ENCODE results near the gene RRAS.

Gene RRAS

GRCh38 chr19:49657493-49658138, 17.7 kb upstream of the RRAS start:
- in situ Hi-C loops (cut with HindIII; ENCODE audit: low pct_ligation_motif_present, low pct_unique_long_range_greater_than_20kb, low sequenced_read_pairs): no loop called here
- DNase-seq: no peak

- DNase-seq: no peak
- in situ Hi-C loops (cut with HindIII; ENCODE audit: low pct_ligation_motif_present, low pct_unique_long_range_greater_than_20kb, low sequenced_read_pairs): no loop called here
Measured at GRCh38 chr19:49656456-49657109, 16.6 kb upstream of the RRAS start.

- in situ Hi-C loops (cut with HindIII; ENCODE audit: low pct_ligation_motif_present, low pct_unique_long_range_greater_than_20kb, low sequenced_read_pairs): no loop called here
- DNase-seq: no peak
Measured at GRCh38 chr19:49655570-49656455, 15.9 kb upstream of the RRAS start.

GRCh38 chr19:49654581-49654980, 14.6 kb upstream of the RRAS start:
- no peak for DNase-seq
- in situ Hi-C loops (cut with HindIII; ENCODE audit: low pct_ligation_motif_present, low pct_unique_long_range_greater_than_20kb, low sequenced_read_pairs): no loop called here

- no peak for DNase-seq
- in situ Hi-C loops (cut with HindIII; ENCODE audit: low pct_ligation_motif_present, low pct_unique_long_range_greater_than_20kb, low sequenced_read_pairs): no loop called here
Measured at GRCh38 chr19:49653466-49653806, 13.5 kb upstream of the RRAS start.

- in situ Hi-C loops (cut with HindIII; ENCODE audit: low pct_ligation_motif_present, low pct_unique_long_range_greater_than_20kb, low sequenced_read_pairs): no loop called here
- DNase-seq: no peak
Measured at GRCh38 chr19:49652551-49653465, 12.9 kb upstream of the RRAS start.

GRCh38 chr19:49651820-49652550, 12.0 kb upstream of the RRAS start:
- in situ Hi-C loops (cut with HindIII; ENCODE audit: low pct_ligation_motif_present, low pct_unique_long_range_greater_than_20kb, low sequenced_read_pairs): no loop called here

GRCh38 chr19:49651029-49651819, 11.3 kb upstream of the RRAS start:
- in situ Hi-C loops (cut with HindIII; ENCODE audit: low pct_ligation_motif_present, low pct_unique_long_range_greater_than_20kb, low sequenced_read_pairs): no loop called here
- DNase-seq: no peak

More at GRCh38 chr19:49651820-49652550, 12.0 kb upstream of the RRAS start:
- DNase-seq: no peak

GRCh38 chr19:49646586-49646985, 6.6 kb upstream of the RRAS start:
- in situ Hi-C loops (cut with HindIII; ENCODE audit: low pct_ligation_motif_present, low pct_unique_long_range_greater_than_20kb, low sequenced_read_pairs): no loop called here
- DNase-seq: no peak

GRCh38 chr19:49645995-49646394, 6.1 kb upstream of the RRAS start:
- DNase-seq: no peak
- in situ Hi-C loops (cut with HindIII; ENCODE audit: low pct_ligation_motif_present, low pct_unique_long_range_greater_than_20kb, low sequenced_read_pairs): no loop called here

- no peak for DNase-seq
- in situ Hi-C loops (cut with HindIII; ENCODE audit: low pct_ligation_motif_present, low pct_unique_long_range_greater_than_20kb, low sequenced_read_pairs): no loop called here
Measured at GRCh38 chr19:49645592-49645991, 5.6 kb upstream of the RRAS start.

GRCh38 chr19:49643466-49643865, 3.5 kb upstream of the RRAS start:
- no peak for DNase-seq
- in situ Hi-C loops (cut with HindIII; ENCODE audit: low pct_ligation_motif_present, low pct_unique_long_range_greater_than_20kb, low sequenced_read_pairs): no loop called here

GRCh38 chr19:49642492-49643035, 2.6 kb upstream of the RRAS start:
- no peak for DNase-seq
- in situ Hi-C loops (cut with HindIII; ENCODE audit: low pct_ligation_motif_present, low pct_unique_long_range_greater_than_20kb, low sequenced_read_pairs): no loop called here

- in situ Hi-C loops (cut with HindIII; ENCODE audit: low pct_ligation_motif_present, low pct_unique_long_range_greater_than_20kb, low sequenced_read_pairs): no loop called here
- DNase-seq: peak; percentile 97
Measured at GRCh38 chr19:49641688-49642491, 1.9 kb upstream of the RRAS start, which contains the start of gene SCAF1. TSS of gene SCAF1 (plus strand) at chr19:49642209. CDS start at chr19:49645027, 2,818 bp downstream.

GRCh38 chr19:49639401-49640112, 386 bp downstream of the RRAS start:
- peak; percentile 20 for DNase-seq
- in situ Hi-C loops (cut with HindIII; ENCODE audit: low pct_ligation_motif_present, low pct_unique_long_range_greater_than_20kb, low sequenced_read_pairs): no loop called here

Data from ACHN (cell line).